ENCODE results near the gene RTP2. TPM values are rescaled to one million over a fixed set of nuclear protein-coding genes. Genes with fewer than 3 reads are reported as not detected.

RTP2 gene
- polyA plus RNA-seq (2011; rRNA removed) (not detected in 2 replicates), polyA minus RNA-seq (2011; rRNA and poly(A)+ RNA removed) (not detected in 2 replicates)

GRCh38 chr3:187702507-187703033 is at the start of gene RTP2:
TSS of gene RTP2 (minus strand) at chr3:187702557. CDS start at chr3:187702128, 429 bp downstream.
- TF ChIP-seq CTCF (IDR thresholded peaks at IDR 0.05; ENCODE audit: low read depth, low read length): no peak
- POLR2A ChIA-PET: no interaction called here

GRCh38 chr3:187750513-187751123 is 48.3 kb upstream of the RTP2 start:
- DNase-seq (ENCODE audit: low read depth, low spot score): no peak
- H3K9me3 ChIP-seq (ENCODE audit: control insufficient read depth, insufficient read depth, low read length): no peaks in the 10 kb centered on the region
- CTCF ChIA-PET: interaction anchor here (0.9 to 3.1 kb wide), 4 partner anchors 10 to 1204 kb away, joined by 3 to 15 read pairs (median 8); no protein-coding TSS in a partner anchor
- no peak overlapping the region for H3K27ac ChIP-seq (ENCODE audit: low read depth, low read length)
- POLR2A ChIA-PET: no interaction called here
- H3K27me3 ChIP-seq (ENCODE audit: control insufficient read depth, insufficient read depth, low read length): peaks cover 3% of the 10 kb centered on the region
- H3K4me3 ChIP-seq (ENCODE audit: low read depth, low read length): peak overlapping the region; percentile 45
- TF ChIP-seq CTCF (IDR thresholded peaks at IDR 0.05; ENCODE audit: low read depth, low read length): no peak

More at GRCh38 chr3:187702507-187703033, at the start of gene RTP2:
- H3K27me3 ChIP-seq (ENCODE audit: control insufficient read depth, insufficient read depth, low read length): peaks cover 7% of the 10 kb centered on the region
- H3K4me3 ChIP-seq (ENCODE audit: low read depth, low read length): no peak within 1 kb of the TSS
- no peak for DNase-seq (ENCODE audit: low read depth, low spot score)
- H3K27ac ChIP-seq (ENCODE audit: low read depth, low read length): no peak within 1 kb of the TSS
- CTCF ChIA-PET: interaction anchor here (0.5 to 6.7 kb wide), 6 partner anchors 12 to 1085 kb away, joined by 4 to 48 read pairs (median 7); partner anchors contain the start of gene RPL39L
- H3K9me3 ChIP-seq (ENCODE audit: control insufficient read depth, insufficient read depth, low read length): no peaks in the 10 kb centered on the region

- CTCF ChIA-PET: interaction anchor here (0.6 to 3.1 kb wide), 12 partner anchors 8 to 1205 kb away, joined by 3 to 15 read pairs (median 3); partner anchors contain the start of gene LPP
- POLR2A ChIA-PET: interaction anchor here (0.7 kb wide), 1 partner anchor 423 kb away, joined by 3 read pairs; no protein-coding TSS in a partner anchor
- Histone ChIP-seq H3K4me3 (ENCODE audit: low read depth, low read length) (peak overlapping the region; percentile 45), H3K27ac (ENCODE audit: low read depth, low read length) (peak overlapping the region; percentile 12), H3K27me3 (ENCODE audit: control insufficient read depth, insufficient read depth, low read length) (peaks cover 3% of the 10 kb centered on the region), H3K9me3 (ENCODE audit: control insufficient read depth, insufficient read depth, low read length) (no peaks in the 10 kb centered on the region)
- DNase-seq (ENCODE audit: low read depth, low spot score): no peak
- no peak for TF ChIP-seq CTCF (IDR thresholded peaks at IDR 0.05; ENCODE audit: low read depth, low read length)
These were observed 47.7 kb upstream of the RTP2 start for GRCh38 chr3:187750006-187750512.

GRCh38 chr3:187748050-187748481 is 45.7 kb upstream of the RTP2 start:
- ChIA-PET CTCF (interaction anchor here (0.6 to 6.5 kb wide), 44 partner anchors 7 to 1207 kb away, joined by 3 to 96 read pairs (median 4); no protein-coding TSS in a partner anchor), POLR2A (no interaction called here)
- DNase-seq (ENCODE audit: low read depth, low spot score): no peak
- Histone ChIP-seq H3K9me3 (ENCODE audit: control insufficient read depth, insufficient read depth, low read length) (no peaks in the 10 kb centered on the region), H3K4me3 (ENCODE audit: low read depth, low read length) (no peak overlapping the region), H3K27ac (ENCODE audit: low read depth, low read length) (no peak overlapping the region), H3K27me3 (ENCODE audit: control insufficient read depth, insufficient read depth, low read length) (peaks cover 3% of the 10 kb centered on the region)
- peak; percentile 99 for TF ChIP-seq CTCF (IDR thresholded peaks at IDR 0.05; ENCODE audit: low read depth, low read length)

GRCh38 chr3:187747506-187747905 is 45.1 kb upstream of the RTP2 start:
- peaks cover 3% of the 10 kb centered on the region for H3K27me3 ChIP-seq (ENCODE audit: control insufficient read depth, insufficient read depth, low read length)
- no peak overlapping the region for H3K4me3 ChIP-seq (ENCODE audit: low read depth, low read length)
- ChIA-PET CTCF (interaction anchor here (0.6 to 6.5 kb wide), 44 partner anchors 9 to 1208 kb away, joined by 3 to 96 read pairs (median 4); no protein-coding TSS in a partner anchor), POLR2A (no interaction called here)
- DNase-seq (ENCODE audit: low read depth, low spot score): no peak
- H3K9me3 ChIP-seq (ENCODE audit: control insufficient read depth, insufficient read depth, low read length): no peaks in the 10 kb centered on the region
- no peak for TF ChIP-seq CTCF (IDR thresholded peaks at IDR 0.05; ENCODE audit: low read depth, low read length)
- H3K27ac ChIP-seq (ENCODE audit: low read depth, low read length): no peak overlapping the region
